ENCODE results near the gene BCCIP.

The BCCIP gene

DNA sequence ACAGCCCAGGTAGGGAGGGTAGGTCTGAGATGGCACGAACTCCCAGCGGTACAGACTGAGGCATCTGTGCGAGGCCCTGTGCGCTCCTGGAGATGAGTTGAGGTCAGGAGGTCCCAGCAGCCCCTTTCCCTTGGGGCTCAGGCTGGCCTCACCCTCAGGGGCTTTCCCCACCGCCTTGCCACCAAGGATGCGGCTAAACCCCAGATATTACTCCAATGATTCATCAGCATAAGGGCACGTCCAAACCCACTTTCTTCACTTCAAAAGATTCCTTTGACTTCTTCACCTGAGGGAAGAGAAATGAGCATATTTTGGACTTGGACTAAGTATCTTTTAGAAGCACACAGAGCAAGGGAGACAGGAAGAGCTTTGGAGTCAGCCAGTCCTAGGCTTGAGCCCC, 20.6 kb upstream of the BCCIP start:
- ChIA-PET POLR2A (no interaction called here), CTCF (interaction anchor here (1.8 to 2.2 kb wide), 2 partner anchors 12 to 18 kb away, joined by 3 to 7 read pairs; no protein-coding TSS in a partner anchor)
- no peak for DNase-seq (ENCODE audit: extremely low spot score)
- TF ChIP-seq, protein P1, sequence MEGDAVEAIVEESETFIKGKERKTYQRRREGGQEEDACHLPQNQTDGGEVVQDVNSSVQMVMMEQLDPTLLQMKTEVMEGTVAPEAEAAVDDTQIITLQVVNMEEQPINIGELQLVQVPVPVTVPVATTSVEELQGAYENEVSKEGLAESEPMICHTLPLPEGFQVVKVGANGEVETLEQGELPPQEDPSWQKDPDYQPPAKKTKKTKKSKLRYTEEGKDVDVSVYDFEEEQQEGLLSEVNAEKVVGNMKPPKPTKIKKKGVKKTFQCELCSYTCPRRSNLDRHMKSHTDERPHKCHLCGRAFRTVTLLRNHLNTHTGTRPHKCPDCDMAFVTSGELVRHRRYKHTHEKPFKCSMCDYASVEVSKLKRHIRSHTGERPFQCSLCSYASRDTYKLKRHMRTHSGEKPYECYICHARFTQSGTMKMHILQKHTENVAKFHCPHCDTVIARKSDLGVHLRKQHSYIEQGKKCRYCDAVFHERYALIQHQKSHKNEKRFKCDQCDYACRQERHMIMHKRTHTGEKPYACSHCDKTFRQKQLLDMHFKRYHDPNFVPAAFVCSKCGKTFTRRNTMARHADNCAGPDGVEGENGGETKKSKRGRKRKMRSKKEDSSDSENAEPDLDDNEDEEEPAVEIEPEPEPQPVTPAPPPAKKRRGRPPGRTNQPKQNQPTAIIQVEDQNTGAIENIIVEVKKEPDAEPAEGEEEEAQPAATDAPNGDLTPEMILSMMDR (IDR thresholded peaks at IDR 0.05; ENCODE audit: control extremely low read depth, extremely low read depth, low read depth, missing control alignments): no peak

DNA sequence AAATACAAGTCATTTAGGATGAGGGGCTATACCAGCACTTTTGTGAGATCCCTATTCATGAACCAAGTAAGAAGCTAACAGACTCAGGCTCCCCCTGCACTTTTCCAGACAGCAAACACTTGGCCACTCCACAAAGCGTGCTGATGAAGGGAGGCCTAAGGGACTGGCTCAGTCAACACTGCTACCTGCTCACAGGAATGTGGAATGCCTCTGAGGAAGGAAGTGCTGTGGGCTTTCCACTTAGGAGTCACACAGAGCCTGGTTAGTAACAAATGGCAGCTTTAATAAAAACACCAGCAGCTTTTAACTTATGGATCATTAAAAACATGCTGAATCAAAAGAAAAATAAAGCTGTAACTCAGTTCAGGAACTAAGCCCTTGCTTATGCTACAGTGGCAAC, 15.3 kb upstream of the BCCIP start:
- DNase-seq (ENCODE audit: extremely low spot score): no peak
- ChIA-PET POLR2A (interaction anchor here (0.5 kb wide), 1 partner anchor 191 kb away, joined by 5 read pairs; no protein-coding TSS in a partner anchor), CTCF (interaction anchor here (1.1 to 1.6 kb wide), 4 partner anchors 9 to 110 kb away, joined by 3 to 5 read pairs (median 3); no protein-coding TSS in a partner anchor)
- TF ChIP-seq, protein P1 (IDR thresholded peaks at IDR 0.05; ENCODE audit: control extremely low read depth, extremely low read depth, low read depth, missing control alignments): no peak

GRCh38 chr10:125811251-125811650, 12.1 kb upstream of the BCCIP start:
- TF ChIP-seq, protein P1 (IDR thresholded peaks at IDR 0.05; ENCODE audit: control extremely low read depth, extremely low read depth, low read depth, missing control alignments): no peak
- POLR2A ChIA-PET: no interaction called here

GRCh38 chr10:125812128-125812750, 11.1 kb upstream of the BCCIP start:
- DNase-seq (ENCODE audit: extremely low spot score): no peak
- ChIA-PET POLR2A (no interaction called here), CTCF (no interaction called here)
- TF ChIP-seq, protein P1 (IDR thresholded peaks at IDR 0.05; ENCODE audit: control extremely low read depth, extremely low read depth, low read depth, missing control alignments): no peak

More at GRCh38 chr10:125811251-125811650, 12.1 kb upstream of the BCCIP start:
- DNase-seq (ENCODE audit: extremely low spot score): no peak
- CTCF ChIA-PET: interaction anchor here (1.2 kb wide), 1 partner anchor 9 kb away, joined by 4 read pairs; no protein-coding TSS in a partner anchor

GRCh38 chr10:125815764-125816163, 7.6 kb upstream of the BCCIP start:
- ChIA-PET POLR2A (no interaction called here), CTCF (interaction anchor here (1.4 kb wide), 1 partner anchor 15 kb away, joined by 3 read pairs; no protein-coding TSS in a partner anchor)
- TF ChIP-seq, protein P1 (IDR thresholded peaks at IDR 0.05; ENCODE audit: control extremely low read depth, extremely low read depth, low read depth, missing control alignments): no peak
- DNase-seq (ENCODE audit: extremely low spot score): no peak

DNA sequence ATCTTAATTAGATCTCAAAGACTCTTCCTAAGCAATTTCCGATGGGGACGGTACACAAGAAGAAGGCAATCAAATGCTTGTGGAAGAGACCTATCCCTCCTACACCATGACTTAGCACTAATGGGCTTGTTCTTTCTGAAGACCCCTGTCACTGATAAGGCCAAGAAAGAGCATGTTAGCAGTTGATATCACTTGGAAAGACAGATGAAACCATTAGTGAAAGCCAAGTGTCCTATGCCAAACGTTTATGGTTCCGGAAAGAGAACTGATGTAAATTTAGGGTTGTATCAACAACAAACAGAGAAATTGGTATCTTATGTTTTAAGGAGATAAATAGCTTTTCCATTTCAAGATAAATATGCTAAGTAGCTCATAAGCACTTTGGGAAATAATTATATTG, 6.8 kb upstream of the BCCIP start:
- CTCF ChIA-PET: interaction anchor here (1.0 kb wide), 2 partner anchors 8 to 24 kb away, joined by 3 read pairs; no protein-coding TSS in a partner anchor
- TF ChIP-seq, protein P1 (IDR thresholded peaks at IDR 0.05; ENCODE audit: control extremely low read depth, extremely low read depth, low read depth, missing control alignments): no peak
- POLR2A ChIA-PET: no interaction called here
- DNase-seq (ENCODE audit: extremely low spot score): no peak

All from GM10248 (cell line).